GM23248 (cell line): ENCODE measurements around the gene WDR38. TPM values are rescaled to one million over a fixed set of nuclear protein-coding genes. Genes with fewer than 3 reads are reported as not detected.

Experiments
- DNase-seq: peaks from one replicate; pipeline ENCODE4 v3.0.0-alpha.2; 2015
- H2AFZ ChIP-seq: fragments of 200-600 bp; sonication (generic); 2 replicates; pipeline ENCODE4 v1.6.1; 2016; ENCODE audit warnings: antibody characterized with exemption
- H3F3A ChIP-seq: fragments of 200-600 bp; sonication (generic); 2 replicates; pipeline ENCODE4 v1.6.1; 2016; ENCODE audit warnings: mild to moderate bottlenecking, antibody characterized with exemption, mixed run types; ENCODE audit not compliant: insufficient read depth
- H3K27ac ChIP-seq: fragments of 200-600 bp; sonication (generic); 2 replicates; pipeline ENCODE4 v1.5.1; 2016; ENCODE audit warnings: mild to moderate bottlenecking
- H3K27me3 ChIP-seq: fragments of 200-600 bp; sonication (generic); replicated peaks from 2 replicates; pipeline ENCODE4 v1.6.1; 2016; ENCODE audit warnings: mild to moderate bottlenecking; ENCODE audit not compliant: insufficient read depth
- H3K36me3 ChIP-seq: fragments of 200-600 bp; sonication (generic); 2 replicates; pipeline ENCODE4 v1.6.1; 2016; ENCODE audit warnings: low read depth, mild to moderate bottlenecking
- H3K4me1 ChIP-seq: fragments of 200-600 bp; sonication (generic); 2 replicates; pipeline ENCODE4 v1.6.1; 2016; ENCODE audit warnings: mild to moderate bottlenecking; ENCODE audit not compliant: insufficient read depth
- H3K4me2 ChIP-seq: fragments of 200-600 bp; sonication (generic); one replicate; pipeline ENCODE4 v1.6.1; 2016; ENCODE audit warnings: mild to moderate bottlenecking; ENCODE audit not compliant: unreplicated experiment
- H3K4me3 ChIP-seq: fragments of 200-600 bp; sonication (generic); 2 replicates; pipeline ENCODE4 v1.5.1; 2016; ENCODE audit warnings: mild to moderate bottlenecking
- H3K79me2 ChIP-seq: fragments of 200-600 bp; sonication (generic); 2 replicates; pipeline ENCODE4 v1.6.1; 2016; ENCODE audit warnings: mild to moderate bottlenecking; ENCODE audit not compliant: insufficient read depth
- H3K9ac ChIP-seq: fragments of 200-600 bp; sonication (generic); 2 replicates; pipeline ENCODE4 v1.6.1; 2016; ENCODE audit warnings: mild to moderate bottlenecking
- H3K9me2 ChIP-seq: fragments of 200-600 bp; sonication (generic); 2 replicates; pipeline ENCODE4 v1.6.1; 2016; ENCODE audit warnings: mixed run types, mild to moderate bottlenecking, moderate library complexity; ENCODE audit not compliant: insufficient read depth
- H3K9me3 ChIP-seq: fragments of 200-600 bp; sonication (generic); one replicate; pipeline ENCODE4 v1.6.1; 2017; ENCODE audit warnings: low read depth
- H4K20me1 ChIP-seq: fragments of 200-600 bp; sonication (generic); 2 replicates; pipeline ENCODE4 v1.6.0; 2016; ENCODE audit not compliant: insufficient read depth
- EZH2 ChIP-seq: fragments of 200-600 bp; sonication (generic); IDR thresholded peaks from 2 replicates; pipeline ENCODE4 v1.6.1; 2018; ENCODE audit warnings: antibody characterized with exemption, mild to moderate bottlenecking; ENCODE audit not compliant: insufficient read depth, poor library complexity, severe bottlenecking
- EZH2phosphoT487 ChIP-seq: fragments of 200-600 bp; sonication (generic); IDR thresholded peaks from 2 replicates; pipeline ENCODE4 v1.6.1; 2018; ENCODE audit warnings: antibody characterized with exemption, moderate library complexity, mild to moderate bottlenecking, low read depth; ENCODE audit not compliant: insufficient read depth
- WGBS, 2 experiments: methylation state at CpG; one replicate each; pipeline ENCODE4 v1.1.6; 2015 to 2017; ENCODE audit warnings: low lambda C conversion rate in 2 of 2, low coverage in 1 of 2; ENCODE audit errors: missing lambda C conversion rate in 2 of 2; 5-methylcytosine and 5-hydroxymethylcytosine counted together
- in situ Hi-C: fragments of 300-500 bp; cut with MboI; formaldehyde crosslinking; loops from 2 replicates; pipeline ENCODE4 v1.15.0; 2020
- polyA plus RNA-seq: library from polyadenylated mRNA; unstranded; fragments of >200 nt; fragmentation: Nextera tagmentation; extraction: Ambion mirVana; gene quantifications from 2 replicates; pipeline ENCODE4 v1.2.1, GENCODE V29; 2016
- total RNA-seq: library from RNA; depleted of rRNA; stranded (reverse); fragments of >200 nt; shearing (Covaris generic); gene quantifications from 2 replicates; pipeline ENCODE4 v1.2.3, GENCODE V29; 2014; rRNA removed

The WDR38 gene
- total RNA-seq (not detected in 2 replicates), polyA plus RNA-seq (not detected in 2 replicates)

- Histone ChIP-seq H3K4me3 (peak within 1 kb of the TSS; percentile 69), H3K9me2 (no peaks in the 10 kb centered on the region), H4K20me1 (no peaks in the 10 kb centered on the region), H3K79me2 (no peaks in the 10 kb centered on the region), H3K9me3 (no peaks in the 10 kb centered on the region), H3K4me1 (no peaks in the 10 kb centered on the region), H3K27me3 (no peaks in the 10 kb centered on the region), H3K9ac (peak within 1 kb of the TSS; percentile 50), H3K36me3 (peaks cover under 1% of the 10 kb centered on the region; the same call in 1 of the 2 replicates), H2AFZ (peak within 1 kb of the TSS; percentile 74), H3K4me2 (peak within 1 kb of the TSS; percentile 86), H3K27ac (no peak within 1 kb of the TSS), H3F3A (peaks cover 13% of the 10 kb centered on the region)
- WGBS, 2 experiments: 2% methylated on average over 28 to 50 of the region's 51 CpGs
- in situ Hi-C loops: loop anchor here (5.0 kb wide), 1 partner anchor 81 kb away; the partner anchor contains the start of gene NR6A1
- peak; percentile 87 for DNase-seq
- TF ChIP-seq EZH2phosphoT487: no peak
These were observed at the start of gene WDR38 for GRCh38 chr9:124852829-124853531. Gene WDR38 (plus strand): TSS chr9:124853460. CDS start chr9:124853532, 72 bp downstream.

- Histone ChIP-seq H3K36me3 (no peaks in the 10 kb centered on the region), H2AFZ (no peak overlapping the region), H4K20me1 (no peaks in the 10 kb centered on the region), H3K27ac (no peak overlapping the region), H3K9me3 (no peaks in the 10 kb centered on the region), H3K9me2 (no peaks in the 10 kb centered on the region), H3K27me3 (no peaks in the 10 kb centered on the region; the same call in 1 of the 2 replicates), H3K79me2 (no peaks in the 10 kb centered on the region), H3K4me1 (no peaks in the 10 kb centered on the region), H3K9ac (no peak overlapping the region), H3K4me3 (no peak overlapping the region), H3K4me2 (no peak overlapping the region), H3F3A (no peaks in the 10 kb centered on the region)
- in situ Hi-C loops: no loop called here
- TF ChIP-seq EZH2 (no peak), EZH2phosphoT487 (no peak)
- 89 to 90% methylated on average over 7 to 8 of the region's 8 CpGs for WGBS, 2 experiments
- no peak for DNase-seq
These were observed 49.3 kb upstream of the WDR38 start for GRCh38 chr9:124803911-124804310.

- in situ Hi-C loops: no loop called here
- DNase-seq: no peak
- H3K27me3 ChIP-seq: no peaks in the 10 kb centered on the region; the same call in 1 of the 2 replicates
- no peaks in the 10 kb centered on the region for H3K36me3 ChIP-seq
- no peaks in the 10 kb centered on the region for H3F3A ChIP-seq
- H2AFZ ChIP-seq: no peak overlapping the region
- no peak overlapping the region for H3K4me2 ChIP-seq
- no peaks in the 10 kb centered on the region for H3K79me2 ChIP-seq
- no peaks in the 10 kb centered on the region for H3K9me2 ChIP-seq
- no peak overlapping the region for H3K27ac ChIP-seq
- no peaks in the 10 kb centered on the region for H3K9me3 ChIP-seq
- no peak for TF ChIP-seq EZH2phosphoT487
- H3K4me1 ChIP-seq: no peaks in the 10 kb centered on the region
- WGBS, 2 experiments: 92 to 95% methylated on average over 4 of the region's 4 CpGs
- no peak overlapping the region for H3K9ac ChIP-seq
- no peaks in the 10 kb centered on the region for H4K20me1 ChIP-seq
- no peak overlapping the region for H3K4me3 ChIP-seq
These were observed 48.1 kb upstream of the WDR38 start for GRCh38 chr9:124805186-124805585.

DNA sequence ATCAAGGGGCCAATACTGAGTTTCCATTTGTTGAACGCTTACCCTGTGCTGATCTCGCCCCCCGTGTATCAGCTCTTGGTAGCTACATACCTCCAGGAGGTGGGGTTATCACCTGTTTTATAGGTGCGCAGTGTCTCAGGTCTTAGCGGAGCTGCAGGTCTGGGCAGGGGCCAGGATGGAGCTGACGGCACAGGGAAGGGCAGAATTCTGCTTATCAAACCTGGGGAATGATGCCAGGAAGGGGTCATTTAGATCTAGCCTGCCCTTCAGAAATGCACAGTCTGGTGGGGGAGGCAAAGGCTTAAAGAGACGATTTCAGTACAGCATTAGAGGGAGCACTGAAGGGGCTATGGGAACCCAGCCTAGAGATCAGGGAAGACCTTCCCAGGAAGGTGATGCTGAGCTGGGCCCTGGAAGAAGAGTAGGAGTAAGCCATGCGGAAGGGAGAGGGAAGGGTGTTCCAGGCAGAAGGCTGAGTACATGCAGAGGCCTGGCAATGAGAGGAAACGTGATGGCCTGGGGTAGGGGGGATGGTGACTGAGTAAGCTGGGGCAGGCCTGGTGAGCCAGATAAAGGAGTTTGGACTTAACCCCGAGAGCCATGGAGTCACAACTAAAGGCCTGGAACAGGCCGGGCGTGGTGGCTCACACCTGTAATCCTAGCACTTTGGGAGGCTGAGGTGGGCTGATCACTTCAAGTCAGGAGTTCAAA lies 44.9 kb upstream of the WDR38 start:
- Histone ChIP-seq H3K9ac (no peak overlapping the region), H3K4me2 (no peak overlapping the region), H3K9me2 (no peaks in the 10 kb centered on the region), H3K36me3 (no peaks in the 10 kb centered on the region), H3K4me3 (no peak overlapping the region), H2AFZ (no peak overlapping the region), H3K79me2 (no peaks in the 10 kb centered on the region), H4K20me1 (no peaks in the 10 kb centered on the region), H3K4me1 (peaks cover 27% of the 10 kb centered on the region), H3K9me3 (no peaks in the 10 kb centered on the region), H3F3A (peaks cover 16% of the 10 kb centered on the region), H3K27ac (no peak overlapping the region), H3K27me3 (no peaks in the 10 kb centered on the region)
- WGBS, 2 experiments: 88 to 94% methylated on average over 12 of the region's 12 CpGs
- no peak for DNase-seq
- in situ Hi-C loops: no loop called here
- TF ChIP-seq EZH2phosphoT487: no peak
- TF ChIP-seq EZH2: no peak
